GM21723 (cell line): Measurements from ENCODE around the gene NNAT.

Experiments used
- ATAC-seq: cut with Tn5 transposase; IDR thresholded peaks from one replicate; pipeline ENCODE4 v1.9.1; 2021; ENCODE audit warnings: mild to moderate bottlenecking, moderate library complexity; ENCODE audit not compliant: unreplicated experiment

NNAT gene

DNA sequence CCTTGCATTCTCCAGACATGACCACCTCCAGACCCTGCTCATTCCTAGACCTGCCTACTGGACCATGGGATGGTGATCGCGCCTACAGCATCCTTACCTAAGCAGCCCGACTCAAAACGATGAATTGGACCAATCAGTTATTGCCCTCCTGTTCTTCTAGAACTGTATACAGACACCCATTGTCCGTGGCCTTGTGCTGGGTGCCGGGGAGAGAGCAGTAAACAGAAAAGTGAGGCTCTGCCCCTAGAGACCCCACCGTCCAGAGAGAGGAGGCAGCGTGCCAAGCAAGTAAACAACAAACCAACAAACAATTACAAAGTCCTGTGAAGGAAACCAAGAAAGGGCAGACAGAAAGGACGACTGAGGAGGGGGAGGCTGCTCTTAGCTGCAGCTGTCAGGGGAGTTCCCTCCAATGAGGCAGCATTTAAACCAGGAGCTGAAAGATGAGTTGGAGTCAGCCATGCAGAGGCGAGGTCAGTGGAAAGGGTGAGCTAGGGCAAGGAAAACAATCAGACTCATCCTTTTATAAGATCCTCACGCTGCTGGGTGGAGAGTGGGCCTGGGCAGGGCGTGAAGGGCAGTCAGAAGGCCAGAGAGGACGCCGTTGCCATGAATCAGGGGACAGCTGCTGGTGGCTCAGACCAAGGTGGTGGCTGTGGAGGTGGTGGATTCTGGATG is 44.2 kb downstream of the NNAT start:
- ATAC-seq, result no peak

GRCh38 chr20:37566590-37567330 is 45.7 kb downstream of the NNAT start:
- no peak for ATAC-seq

- ATAC-seq, result no peak
Observed at GRCh38 chr20:37567331-37567665, 46.2 kb downstream of the NNAT start.

DNA sequence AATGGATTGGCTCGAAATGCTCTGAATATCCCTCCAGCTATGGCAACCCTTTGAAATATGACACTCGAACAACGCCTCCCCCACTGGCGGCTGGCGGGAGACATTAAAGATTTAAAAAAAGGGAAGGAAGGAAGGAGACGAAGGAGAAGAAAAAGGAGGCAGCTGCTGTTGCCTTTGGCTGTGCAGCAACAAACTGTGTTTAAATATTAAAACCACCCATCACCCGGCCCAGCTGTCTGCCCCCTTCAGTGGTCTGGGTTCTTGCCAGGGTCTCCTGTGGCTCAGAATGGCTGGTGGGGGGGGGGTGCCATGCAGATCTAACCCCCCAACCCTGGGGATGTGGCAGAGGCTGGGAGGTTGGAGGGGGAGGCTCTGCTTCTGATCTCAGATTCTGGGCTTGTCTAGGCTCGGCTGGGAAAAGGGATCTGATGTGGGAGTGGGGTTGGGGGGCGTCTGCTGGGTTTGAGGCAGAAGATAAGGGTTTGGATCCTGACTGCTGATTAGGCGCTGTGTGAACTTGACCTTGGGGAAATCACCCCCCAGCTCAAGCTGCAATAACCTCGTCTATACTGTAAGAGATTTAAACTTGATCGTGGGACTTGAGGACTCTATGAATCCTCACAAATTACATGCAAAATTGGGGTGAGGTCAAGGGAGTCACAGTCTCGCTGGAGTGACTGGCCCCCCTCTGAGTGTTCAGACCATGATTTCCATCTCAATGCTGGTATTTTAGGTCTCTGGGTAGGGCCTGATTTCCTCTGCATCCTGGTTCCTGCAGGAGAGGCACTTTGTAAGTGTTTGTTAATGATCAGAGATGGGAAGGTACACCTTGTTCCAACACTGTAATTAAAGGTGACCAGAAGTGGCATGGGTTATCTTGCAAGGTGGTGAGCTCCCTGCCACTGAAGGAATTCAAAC is 46.9 kb downstream of the NNAT start:
- ATAC-seq, result no peak

- ATAC-seq, result no peak
Observed at GRCh38 chr20:37570419-37570818, 49.4 kb downstream of the NNAT start.

DNA sequence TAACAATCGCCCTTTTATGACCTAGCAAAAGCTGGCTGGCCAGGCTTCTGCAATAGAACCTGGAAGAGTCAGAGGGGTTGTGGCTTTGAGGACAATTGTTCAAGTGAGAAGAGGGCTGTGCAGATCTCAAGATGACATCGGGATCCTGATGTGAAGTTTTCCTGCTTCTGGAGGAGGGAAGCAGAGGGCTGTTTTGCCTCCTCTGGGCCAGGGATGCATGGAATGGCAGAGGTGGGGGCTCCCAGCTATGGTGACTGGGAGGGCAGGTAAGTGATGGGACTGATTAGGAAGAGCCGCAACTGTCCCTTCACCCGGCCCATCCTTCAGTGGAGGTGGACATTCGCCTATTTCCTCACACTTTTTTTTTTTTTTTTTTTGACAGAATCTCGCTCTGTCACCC is 50.0 kb downstream of the NNAT start:
- ATAC-seq, result no peak
